NB4 (cell line): ENCODE data around the gene HNRNPA2B1.

Experiments used
- POLR2A ChIP-seq: IDR thresholded peaks from 2 replicates; pipeline ENCODE4 v1.6.1; 2011; ENCODE audit warnings: mild to moderate bottlenecking; ENCODE audit not compliant: insufficient read length; ENCODE audit errors: extremely low read depth
- TF ChIP-seq, protein P1 (sequence below): IDR thresholded peaks from one replicate; pipeline ENCODE4 v1.5.1; 2012; ENCODE audit warnings: low read depth, low read length

DNA sequence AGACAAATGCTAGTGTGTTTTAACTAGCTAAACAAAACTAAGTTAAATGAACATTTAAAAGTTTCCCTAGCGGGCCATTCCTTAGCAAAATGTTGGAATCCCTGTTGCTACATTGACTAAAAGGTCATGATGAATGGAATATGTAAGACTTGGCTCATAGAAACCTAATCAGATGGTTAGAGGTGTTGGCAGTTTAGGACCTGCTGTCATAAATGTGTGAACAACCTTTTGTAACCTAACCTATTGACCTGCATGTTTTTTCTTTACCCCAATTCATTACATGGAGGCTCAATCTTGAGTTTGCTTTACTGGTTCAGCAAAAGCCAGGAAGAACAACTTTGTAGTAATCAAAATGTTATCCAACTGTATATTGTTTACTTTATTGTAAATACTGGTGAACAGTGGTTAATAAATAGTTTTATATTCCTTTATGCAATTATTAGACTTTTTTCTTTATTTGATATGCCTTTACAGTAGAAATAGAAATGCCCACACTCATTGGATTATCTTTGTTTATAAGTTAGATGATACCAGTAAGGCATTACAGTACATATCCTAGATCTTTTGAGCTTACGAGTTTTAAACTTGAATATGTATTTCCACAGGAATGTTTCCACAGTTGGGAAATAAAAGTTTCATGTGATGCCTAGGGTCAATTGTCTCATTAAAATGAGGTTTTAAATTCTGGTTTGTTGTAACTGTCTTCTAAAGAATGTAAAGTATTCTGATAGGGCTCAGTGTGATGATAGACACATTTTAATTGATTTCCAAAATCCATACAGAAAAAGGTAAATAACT lies 12.6 kb upstream of the HNRNPA2B1 start:
- TF ChIP-seq POLR2A: no peak
- TF ChIP-seq, protein P1, sequence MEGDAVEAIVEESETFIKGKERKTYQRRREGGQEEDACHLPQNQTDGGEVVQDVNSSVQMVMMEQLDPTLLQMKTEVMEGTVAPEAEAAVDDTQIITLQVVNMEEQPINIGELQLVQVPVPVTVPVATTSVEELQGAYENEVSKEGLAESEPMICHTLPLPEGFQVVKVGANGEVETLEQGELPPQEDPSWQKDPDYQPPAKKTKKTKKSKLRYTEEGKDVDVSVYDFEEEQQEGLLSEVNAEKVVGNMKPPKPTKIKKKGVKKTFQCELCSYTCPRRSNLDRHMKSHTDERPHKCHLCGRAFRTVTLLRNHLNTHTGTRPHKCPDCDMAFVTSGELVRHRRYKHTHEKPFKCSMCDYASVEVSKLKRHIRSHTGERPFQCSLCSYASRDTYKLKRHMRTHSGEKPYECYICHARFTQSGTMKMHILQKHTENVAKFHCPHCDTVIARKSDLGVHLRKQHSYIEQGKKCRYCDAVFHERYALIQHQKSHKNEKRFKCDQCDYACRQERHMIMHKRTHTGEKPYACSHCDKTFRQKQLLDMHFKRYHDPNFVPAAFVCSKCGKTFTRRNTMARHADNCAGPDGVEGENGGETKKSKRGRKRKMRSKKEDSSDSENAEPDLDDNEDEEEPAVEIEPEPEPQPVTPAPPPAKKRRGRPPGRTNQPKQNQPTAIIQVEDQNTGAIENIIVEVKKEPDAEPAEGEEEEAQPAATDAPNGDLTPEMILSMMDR: no peak
